ENCODE results near the gene SLC44A3. TPM values are rescaled to one million over a fixed set of nuclear protein-coding genes. Genes with fewer than 3 reads are reported as not detected.
"Not testable (repeated sequence)": the region's sequence is repeated elsewhere in the genome, so short reads cannot be mapped to it uniquely, and the experiment has no call there.

SLC44A3 gene
- total RNA-seq, 6 donors from 2014 or later: 6.3 to 24.2 (median 17.8) TPM

GRCh38 chr1:94936861-94937620 is 116.9 kb downstream of the SLC44A3 start:
- ATAC-seq (ENCODE audit: low FRiP score in 2 of 2) (no peak), DNase-seq (no peak)
- H3K36me3 ChIP-seq: peaks cover 0 to 15% (median 0%) of the 10 kb centered on the region in 4 donors
- no peak overlapping the region for H3K4me3 ChIP-seq
- WGBS, 2 donors: 56 to 68% methylated on average over 5 of the region's 5 CpGs
- TF ChIP-seq POLR2A (IDR thresholded peaks at IDR 0.05) (no peak), EP300 (IDR thresholded peaks at IDR 0.05) (no peak), CTCF (IDR thresholded peaks at IDR 0.05) (no peak), POLR2AphosphoS5 (IDR thresholded peaks at IDR 0.05) (no peak)
- peak overlapping the region in 1 of 4 donors; percentile 30 for H3K27ac ChIP-seq
- H3K27me3 ChIP-seq: no peaks in the 10 kb centered on the region
- H3K4me1 ChIP-seq: peaks cover 5 to 20% (median 11%) of the 10 kb centered on the region in 4 donors
- H3K9me3 ChIP-seq: no peaks in the 10 kb centered on the region

GRCh38 chr1:94937820-94938219 is 117.7 kb downstream of the SLC44A3 start:
- no peaks in the 10 kb centered on the region for H3K27me3 ChIP-seq
- H3K9me3 ChIP-seq: no peaks in the 10 kb centered on the region
- H3K27ac ChIP-seq: no peak overlapping the region
- H3K36me3 ChIP-seq: peaks cover 0 to 10% (median 0%) of the 10 kb centered on the region in 4 donors
- peaks cover 5 to 20% (median 11%) of the 10 kb centered on the region in 4 donors for H3K4me1 ChIP-seq
- WGBS, 2 donors: 47 to 91% methylated on average over 1 of the region's 1 CpG
- ATAC-seq (ENCODE audit: low FRiP score in 2 of 2) (no peak), DNase-seq (no peak)
- TF ChIP-seq POLR2A (IDR thresholded peaks at IDR 0.05): no peak
- TF ChIP-seq POLR2AphosphoS5 (IDR thresholded peaks at IDR 0.05): no peak
- H3K4me3 ChIP-seq: no peak overlapping the region

GRCh38 chr1:94940738-94941137 is 120.6 kb downstream of the SLC44A3 start:
- Histone ChIP-seq H3K9me3 (no peaks in the 10 kb centered on the region), H3K27me3 (no peaks in the 10 kb centered on the region), H3K4me3 (no peak overlapping the region), H3K4me1 (peaks cover 5 to 18% (median 10%) of the 10 kb centered on the region in 4 donors), H3K36me3 (no peaks in the 10 kb centered on the region), H3K27ac (no peak overlapping the region)
- WGBS, 2 donors: 90 to 96% methylated on average over 3 of the region's 3 CpGs
- TF ChIP-seq POLR2A (IDR thresholded peaks at IDR 0.05) (no peak), CTCF (IDR thresholded peaks at IDR 0.05) (no peak), POLR2AphosphoS5 (IDR thresholded peaks at IDR 0.05) (no peak), EP300 (IDR thresholded peaks at IDR 0.05) (no peak)
- DNase-seq: no peak
- no peak for ATAC-seq (ENCODE audit: low FRiP score in 2 of 2)

- not testable (repeated sequence) for H3K27ac ChIP-seq
These were observed 121.3 kb downstream of the SLC44A3 start for GRCh38 chr1:94941480-94941879.

GRCh38 chr1:94942171-94943128 is 122.3 kb downstream of the SLC44A3 start:
- no peak for TF ChIP-seq EP300 (IDR thresholded peaks at IDR 0.05)
- Histone ChIP-seq H3K27ac (no peak overlapping the region), H3K4me1 (peaks cover 0 to 2% (median under 1%) of the 10 kb centered on the region in 4 donors), H3K4me3 (no peak overlapping the region), H3K27me3 (no peaks in the 10 kb centered on the region), H3K9me3 (no peaks in the 10 kb centered on the region), H3K36me3 (no peaks in the 10 kb centered on the region)
- no peak for DNase-seq
- peak; percentile 11 to 81 for ATAC-seq (ENCODE audit: low FRiP score in 2 of 2)
- WGBS, 2 donors: 61 to 64% methylated on average over 8 of the region's 8 CpGs

More at GRCh38 chr1:94941480-94941879, 121.3 kb downstream of the SLC44A3 start:
- not testable (repeated sequence) for H3K27me3 ChIP-seq; ATAC-seq (ENCODE audit: low FRiP score in 2 of 2); H3K9me3 ChIP-seq; H3K36me3 ChIP-seq; H3K4me3 ChIP-seq; DNase-seq
- 100% methylated on average over 1 of the region's 1 CpG for WGBS, 2 donors
- H3K4me1 ChIP-seq: peaks cover 1 to 11% (median 8%) of the 10 kb centered on the region in 4 donors

Other genes with a start within 250 kb of the SLC44A3 start
- gene CNN3, start 106.8 kb downstream of the SLC44A3 start, total RNA-seq: 100 to 1,000 TPM in 5 of 6 donors, 10 to 100 TPM in 1; 60.8 to 209 (median 166) TPM

Measured in upper lobe of left lung (tissue), 6 donors.